Suprapubic skin (tissue), 4 donors: ENCODE data around the gene LRFN3. TPM values are rescaled to one million over a fixed set of nuclear protein-coding genes. Genes with fewer than 3 reads are reported as not detected.
A peak's percentile ranks its signal among the peaks of the same experiment; 100 is the strongest.
"Not testable (repeated sequence)": the region's sequence is repeated elsewhere in the genome, so short reads cannot be mapped to it uniquely, and the experiment has no call there.

Source experiments
- DNase-seq, 2 donors: peaks; one replicate each; pipeline ENCODE4 v3.0.0-alpha.2; 2019; ENCODE audit warnings: low spot score in 2 of 2
- H3K27ac ChIP-seq: fragments of 200-600 bp; sonication (generic); one replicate; pipeline ENCODE4 v1.5.1; 2019
- H3K27me3 ChIP-seq: fragments of 200-600 bp; sonication (generic); one replicate; pipeline ENCODE4 v1.5.1; 2019
- H3K36me3 ChIP-seq: fragments of 200-600 bp; sonication (generic); one replicate; pipeline ENCODE4 v1.5.1; 2019
- H3K4me1 ChIP-seq: fragments of 200-600 bp; sonication (generic); one replicate; pipeline ENCODE4 v1.5.1; 2019
- H3K4me3 ChIP-seq: fragments of 200-600 bp; sonication (generic); one replicate; pipeline ENCODE4 v1.5.1; 2019; ENCODE audit warnings: mild to moderate bottlenecking
- H3K9me3 ChIP-seq: fragments of 200-600 bp; sonication (generic); one replicate; pipeline ENCODE4 v1.5.1; 2019
- EP300 ChIP-seq: sonication (generic); formaldehyde crosslinking; IDR thresholded peaks from one replicate; pipeline ENCODE4 v1.6.1; 2017; ENCODE audit warnings: antibody characterized with exemption
- POLR2A ChIP-seq, 2 donors: fragments of 450-650 bp; IDR thresholded peaks; one replicate each; pipeline ENCODE4 v1.6.1; 2017; ENCODE audit warnings: antibody characterized with exemption in 2 of 2, mild to moderate bottlenecking in 2 of 2, moderate library complexity in 2 of 2
- POLR2AphosphoS5 ChIP-seq, 3 donors: sonication (generic); formaldehyde crosslinking; IDR thresholded peaks; one replicate each; pipeline ENCODE4 v1.6.1; 2017; ENCODE audit warnings: antibody characterized with exemption in 3 of 3
- WGBS: methylation state at CpG from one replicate; pipeline ENCODE4 v1.1.5; 2018; 5-methylcytosine and 5-hydroxymethylcytosine counted together
- total RNA-seq, 4 donors: library from RNA; depleted of rRNA; stranded (reverse); fragments of >200 nt; gene quantifications; one replicate each; pipeline ENCODE4 v1.1.0, GENCODE V29; 2016
- TF ChIP-seq, protein P1 (sequence below), 2 donors: fragments of 200-600 bp in 1 of 2; fragments of 450-650 bp in 1 of 2; sonication (generic) in 1 of 2; IDR thresholded peaks; one replicate each; pipeline ENCODE4 v1.5.1; 2016 to 2019; ENCODE audit warnings: antibody characterized with exemption in 2 of 2, mild to moderate bottlenecking in 1 of 2, moderate library complexity in 1 of 2

LRFN3 gene
- total RNA-seq, 4 donors from 2014 or later: 10.9 to 18.3 (median 12.8) TPM

DNA sequence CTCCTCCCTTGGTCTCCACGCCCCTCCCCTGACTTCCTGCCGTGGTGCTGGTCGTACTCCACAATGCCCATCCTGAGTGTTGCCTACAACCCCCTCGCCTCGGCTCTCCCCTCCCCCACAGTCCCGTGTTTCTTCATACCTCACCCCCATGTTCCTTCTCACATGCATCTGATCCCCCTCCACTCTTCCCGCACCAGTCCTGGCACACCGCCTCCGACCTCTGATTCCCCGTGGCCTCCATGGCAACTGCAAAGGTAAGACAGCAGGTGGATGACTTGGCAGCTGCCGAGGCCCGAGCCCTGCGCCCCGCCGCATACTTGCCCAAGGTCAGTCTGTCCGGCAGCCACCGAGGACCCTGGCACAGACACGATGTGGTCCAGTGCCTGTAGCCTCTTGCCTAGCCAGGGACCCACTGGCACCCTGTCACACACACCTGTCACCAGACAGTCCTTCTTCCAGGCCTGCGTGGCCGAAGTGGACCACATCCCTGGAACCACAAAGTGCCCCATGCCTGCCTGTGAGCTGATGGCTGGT lies 42.7 kb downstream of the LRFN3 start:
- TF ChIP-seq EP300 (no peak), POLR2A (IDR thresholded peaks at IDR 0.05) (no peak), POLR2AphosphoS5 (IDR thresholded peaks at IDR 0.05) (no peak)
- TF ChIP-seq, protein P1, sequence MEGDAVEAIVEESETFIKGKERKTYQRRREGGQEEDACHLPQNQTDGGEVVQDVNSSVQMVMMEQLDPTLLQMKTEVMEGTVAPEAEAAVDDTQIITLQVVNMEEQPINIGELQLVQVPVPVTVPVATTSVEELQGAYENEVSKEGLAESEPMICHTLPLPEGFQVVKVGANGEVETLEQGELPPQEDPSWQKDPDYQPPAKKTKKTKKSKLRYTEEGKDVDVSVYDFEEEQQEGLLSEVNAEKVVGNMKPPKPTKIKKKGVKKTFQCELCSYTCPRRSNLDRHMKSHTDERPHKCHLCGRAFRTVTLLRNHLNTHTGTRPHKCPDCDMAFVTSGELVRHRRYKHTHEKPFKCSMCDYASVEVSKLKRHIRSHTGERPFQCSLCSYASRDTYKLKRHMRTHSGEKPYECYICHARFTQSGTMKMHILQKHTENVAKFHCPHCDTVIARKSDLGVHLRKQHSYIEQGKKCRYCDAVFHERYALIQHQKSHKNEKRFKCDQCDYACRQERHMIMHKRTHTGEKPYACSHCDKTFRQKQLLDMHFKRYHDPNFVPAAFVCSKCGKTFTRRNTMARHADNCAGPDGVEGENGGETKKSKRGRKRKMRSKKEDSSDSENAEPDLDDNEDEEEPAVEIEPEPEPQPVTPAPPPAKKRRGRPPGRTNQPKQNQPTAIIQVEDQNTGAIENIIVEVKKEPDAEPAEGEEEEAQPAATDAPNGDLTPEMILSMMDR (IDR thresholded peaks at IDR 0.05): no peak
- Histone ChIP-seq H3K4me1 (no peaks in the 10 kb centered on the region), H3K4me3 (no peak overlapping the region), H3K27me3 (peaks cover 62% of the 10 kb centered on the region), H3K9me3 (no peaks in the 10 kb centered on the region), H3K36me3 (no peaks in the 10 kb centered on the region), H3K27ac (no peak overlapping the region)
- 64% methylated on average over 18 of the region's 20 CpGs for WGBS
- DNase-seq: no peak

DNA sequence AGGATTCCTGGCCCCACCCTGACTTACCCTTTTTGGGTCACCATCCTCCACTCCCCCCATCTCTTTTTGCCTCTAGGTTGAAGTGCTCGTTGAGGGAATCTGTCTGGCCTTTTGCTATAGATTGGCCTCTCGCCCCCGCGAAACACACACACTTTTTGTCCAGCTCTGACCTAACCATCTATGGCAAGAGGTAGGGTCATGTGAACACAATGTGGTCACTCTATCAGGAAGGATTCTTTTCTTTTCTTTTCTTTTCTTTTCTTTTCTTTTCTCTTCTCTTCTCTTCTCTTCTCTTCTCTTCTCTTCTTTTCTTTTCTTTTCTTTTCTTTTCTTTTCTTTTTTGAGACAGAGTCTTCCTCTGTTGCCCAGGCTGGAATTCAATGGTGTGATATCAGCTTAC lies 44.8 kb downstream of the LRFN3 start:
- WGBS: 82% methylated on average over 4 of the region's 4 CpGs
- not testable (repeated sequence) for H3K4me1 ChIP-seq, DNase-seq, H3K36me3 ChIP-seq, H3K27ac ChIP-seq, H3K9me3 ChIP-seq, H3K4me3 ChIP-seq
- H3K27me3 ChIP-seq: peaks cover 64% of the 10 kb centered on the region

DNA sequence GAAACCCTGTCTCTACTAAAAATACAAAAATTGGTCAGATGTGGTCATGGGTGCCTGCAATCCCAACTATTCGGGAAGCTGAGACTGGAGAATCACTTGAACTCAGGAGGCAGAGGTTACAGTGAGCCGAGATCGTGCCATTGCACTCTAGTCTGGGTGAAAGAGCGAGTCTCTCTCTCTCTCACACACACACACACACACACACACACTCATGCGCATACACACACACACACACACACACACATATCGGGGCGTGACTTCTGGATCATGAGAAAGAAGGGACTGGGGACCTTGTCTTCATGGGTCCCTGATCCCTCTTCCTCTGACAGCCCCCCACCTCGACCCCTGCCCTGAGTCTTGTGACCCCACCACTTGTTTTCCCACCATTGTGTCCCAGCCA lies 47.0 kb downstream of the LRFN3 start:
- no peak for TF ChIP-seq EP300
- no peak for TF ChIP-seq POLR2A (IDR thresholded peaks at IDR 0.05)
- TF ChIP-seq, protein P1 (IDR thresholded peaks at IDR 0.05): no peak
- Histone ChIP-seq H3K27ac (no peak overlapping the region), H3K4me3 (no peak overlapping the region), H3K9me3 (no peaks in the 10 kb centered on the region), H3K36me3 (no peaks in the 10 kb centered on the region), H3K4me1 (peaks cover 9% of the 10 kb centered on the region), H3K27me3 (peaks cover 67% of the 10 kb centered on the region)
- WGBS: 76% methylated on average over 8 of the region's 8 CpGs
- DNase-seq: no peak

DNA sequence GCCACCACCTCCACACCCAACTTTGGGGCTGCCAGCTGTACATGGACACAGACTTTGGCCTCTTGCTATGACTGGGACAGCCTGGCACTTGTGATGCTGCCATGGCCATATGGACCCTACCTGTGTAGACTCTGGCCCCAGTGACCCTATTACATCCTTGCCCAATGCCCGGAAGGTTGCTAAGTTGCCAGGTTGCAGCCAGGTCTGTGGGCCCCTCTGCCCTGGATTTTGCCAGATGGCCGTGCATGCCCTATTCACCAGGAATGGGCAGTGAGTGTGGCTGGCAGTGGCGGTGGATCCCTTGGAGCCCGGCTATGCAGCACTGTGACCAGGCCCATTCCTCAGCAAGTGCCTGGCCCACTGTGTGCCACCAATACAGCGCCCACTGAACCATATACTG lies 49.9 kb downstream of the LRFN3 start:
- Histone ChIP-seq H3K27me3 (peaks cover 57% of the 10 kb centered on the region), H3K9me3 (no peaks in the 10 kb centered on the region)

DNA sequence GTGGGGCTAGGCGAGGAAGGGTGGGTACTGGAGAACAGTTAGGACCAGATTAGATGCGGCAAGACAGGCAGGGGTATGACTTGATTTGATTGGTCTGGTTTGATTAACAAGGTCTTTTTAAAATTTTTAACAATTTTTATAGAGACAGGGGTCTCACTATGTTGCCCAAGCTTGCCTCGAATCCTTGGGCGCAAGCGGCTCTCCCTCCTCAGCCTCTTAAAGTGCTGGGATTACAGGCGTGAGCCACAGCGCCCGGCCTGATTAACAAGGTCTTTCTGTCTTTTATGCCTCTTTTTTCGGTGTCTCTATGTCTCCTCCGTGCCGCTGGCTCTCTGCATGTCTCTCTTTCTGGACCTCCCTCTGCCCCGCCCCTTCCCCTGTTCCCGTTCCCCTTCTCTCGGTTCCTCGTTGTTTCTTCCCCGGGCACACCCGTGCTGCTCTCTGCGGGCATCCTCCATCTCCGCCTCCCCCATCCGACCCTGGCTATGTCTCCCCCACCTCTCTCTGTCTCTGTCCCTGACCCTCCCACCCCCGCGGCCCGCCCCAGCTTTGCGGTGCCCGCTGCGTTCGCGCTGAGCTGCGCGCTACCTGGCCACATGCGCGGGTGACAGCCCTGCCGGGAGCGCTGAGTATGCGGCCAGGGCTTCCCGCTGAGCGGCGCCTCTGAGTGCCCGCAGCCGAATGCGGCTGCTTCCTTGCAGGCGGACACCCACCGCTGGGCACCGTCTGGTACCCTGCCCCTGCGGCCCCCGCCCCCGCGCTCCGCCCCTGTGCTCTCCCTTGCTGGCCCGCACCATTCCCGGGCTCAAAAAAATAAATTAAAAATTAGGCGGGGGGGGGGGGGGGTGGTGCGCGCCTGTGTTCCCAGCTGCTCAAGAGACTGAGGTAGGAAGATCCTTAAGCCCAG lies 50.7 kb downstream of the LRFN3 start:
- Histone ChIP-seq H3K27ac (no peak overlapping the region), H3K9me3 (no peaks in the 10 kb centered on the region), H3K27me3 (peaks cover 57% of the 10 kb centered on the region), H3K36me3 (no peaks in the 10 kb centered on the region), H3K4me3 (peak overlapping the region; percentile 43), H3K4me1 (peaks cover 9% of the 10 kb centered on the region)
- 12% methylated on average over 35 of the region's 54 CpGs for WGBS
- DNase-seq: no peak
- TF ChIP-seq POLR2AphosphoS5 (IDR thresholded peaks at IDR 0.05) (no peak), EP300 (no peak), POLR2A (IDR thresholded peaks at IDR 0.05) (no peak)
- TF ChIP-seq, protein P1 (IDR thresholded peaks at IDR 0.05): no peak

More for the DNA sequence above, 49.9 kb downstream of the LRFN3 start:
- H3K4me3 ChIP-seq: no peak overlapping the region
- no peak overlapping the region for H3K27ac ChIP-seq
- TF ChIP-seq EP300 (no peak), POLR2AphosphoS5 (IDR thresholded peaks at IDR 0.05) (no peak), POLR2A (IDR thresholded peaks at IDR 0.05) (no peak)
- TF ChIP-seq, protein P1 (IDR thresholded peaks at IDR 0.05): no peak
- H3K4me1 ChIP-seq: peaks cover 9% of the 10 kb centered on the region
- DNase-seq: no peak
- no peaks in the 10 kb centered on the region for H3K36me3 ChIP-seq
- WGBS: 94% methylated on average over 2 of the region's 5 CpGs
